SK-N-SH (cell line): Measurements from ENCODE around the gene LSM4. TPM values are rescaled to one million over a fixed set of nuclear protein-coding genes. Genes with fewer than 3 reads are reported as not detected.

Experiments used
- CTCF ChIA-PET: fragments of 300-600, 350-600 bp; formaldehyde crosslinking; extraction: SDS; loops from one replicate; lab custom pipeline; 2021; lab: Yijun Ruan, JAX
- POLR2A ChIA-PET: fragments of 350-600 bp; sonication (Branson Sonifier 250); formaldehyde crosslinking; extraction: SDS; loops from one replicate; lab custom pipeline; 2020; ENCODE audit warnings: antibody characterized with exemption, inconsistent platforms; lab: Yijun Ruan, JAX
- DNase-seq: peaks from one replicate; pipeline ENCODE4 v3.0.0; 2012
- H2AFZ ChIP-seq: fragments of 200-600 bp; sonication (generic); 2 replicates; pipeline ENCODE4 v1.8.1; 2016; ENCODE audit warnings: antibody characterized with exemption, mild to moderate bottlenecking, low read depth
- H3F3A ChIP-seq: fragments of 200-600 bp; sonication (generic); replicated peaks from 2 replicates; pipeline ENCODE3; 2016; ENCODE audit warnings: antibody characterized with exemption, mild to moderate bottlenecking; ENCODE audit not compliant: insufficient read depth
- H3K27ac ChIP-seq, 2 experiments: fragments of 200-500 bp in 1 of 2; fragments of 200-600 bp in 1 of 2; sonication (Bioruptor generic) in 1 of 2; sonication (generic), shearing (Covaris generic) in 1 of 2; 2 replicates each; pipeline versions ENCODE4 v1.5.1 to v1.6.1; 2014 to 2016; ENCODE audit warnings: low read depth in 2 of 2, inconsistent platforms in 1 of 2, low read length in 1 of 2, mild to moderate bottlenecking in 1 of 2, mixed read lengths in 1 of 2
- H3K27me3 ChIP-seq: fragments of 200-600 bp; sonication (generic), shearing (Covaris generic); 2 replicates; pipeline ENCODE4 v1.6.1; 2016; ENCODE audit warnings: mixed run types; ENCODE audit not compliant: insufficient read depth
- H3K36me3 ChIP-seq, 2 experiments: fragments of 200-500 bp in 1 of 2; fragments of 200-600 bp in 1 of 2; sonication (Bioruptor generic) in 1 of 2; sonication (generic) in 1 of 2; replicated peaks in 1 of 2; 2 replicates each; pipeline versions ENCODE3 to v1.5.1; 2014 to 2016; ENCODE audit warnings: low read length in 1 of 2, mild to moderate bottlenecking in 1 of 2; ENCODE audit not compliant: insufficient read depth in 2 of 2, control insufficient read depth in 1 of 2
- H3K4me1 ChIP-seq, 2 experiments: fragments of 200-500 bp in 1 of 2; fragments of 200-600 bp in 1 of 2; sonication (Bioruptor generic) in 1 of 2; sonication (generic), shearing (Covaris generic) in 1 of 2; 2 replicates each; pipeline versions ENCODE4 v1.5.1 to v1.6.1; 2014 to 2016; ENCODE audit warnings: low read depth in 1 of 2, low read length in 1 of 2, mixed run types in 1 of 2; ENCODE audit not compliant: insufficient read depth in 2 of 2, control insufficient read depth in 1 of 2
- H3K4me2 ChIP-seq: fragments of 200-600 bp; sonication (generic), shearing (Covaris generic); 2 replicates; pipeline ENCODE4 v1.6.1; 2017; ENCODE audit warnings: mixed run types
- H3K4me3 ChIP-seq, 2 experiments: fragments of 200-500 bp in 1 of 2; fragments of 200-600 bp in 1 of 2; sonication (Bioruptor generic) in 1 of 2; sonication (generic), shearing (Covaris generic) in 1 of 2; 2 replicates each; pipeline versions ENCODE4 v1.5.1 to v1.8.1; 2014 to 2016; ENCODE audit warnings: low read depth in 2 of 2, inconsistent platforms in 1 of 2, low read length in 1 of 2, mild to moderate bottlenecking in 1 of 2, mixed read lengths in 1 of 2, moderate library complexity in 1 of 2
- H3K79me2 ChIP-seq: fragments of 200-600 bp; sonication (generic); 2 replicates; pipeline ENCODE4 v1.8.1; 2017; ENCODE audit warnings: mild to moderate bottlenecking; ENCODE audit not compliant: insufficient read depth
- H3K9ac ChIP-seq: fragments of 200-600 bp; sonication (generic); 2 replicates; pipeline ENCODE4 v1.6.1; 2017; ENCODE audit warnings: mixed run types
- H3K9me2 ChIP-seq: fragments of 200-600 bp; sonication (generic); 2 replicates; pipeline ENCODE4 v1.6.1; 2017; ENCODE audit warnings: mixed run types
- H3K9me3 ChIP-seq: fragments of 200-600 bp; sonication (generic); 2 replicates; pipeline ENCODE4 v1.6.1; 2017; ENCODE audit warnings: mixed run types, mild to moderate bottlenecking, moderate library complexity
- H4K20me1 ChIP-seq: fragments of 200-600 bp; sonication (generic); 2 replicates; pipeline ENCODE4 v1.6.1; 2017; ENCODE audit warnings: mild to moderate bottlenecking, mixed run types; ENCODE audit not compliant: insufficient read depth
- ELF1 ChIP-seq: IDR thresholded peaks from 2 replicates; pipeline ENCODE4 v1.4.0; 2012
- EZH2phosphoT487 ChIP-seq: fragments of 200-600 bp; sonication (generic); IDR thresholded peaks from 2 replicates; pipeline ENCODE4 v1.6.1; 2017; ENCODE audit warnings: low read depth, mixed run types, mild to moderate bottlenecking, antibody characterized with exemption, moderate library complexity, borderline replicate concordance
- FOXJ3 ChIP-seq: sonication (generic); formaldehyde crosslinking; IDR thresholded peaks from 2 replicates; pipeline ENCODE4 v1.5.1; 2020; ENCODE audit warnings: mild to moderate bottlenecking, missing genetic modification reagents
- GABPA ChIP-seq: IDR thresholded peaks from 2 replicates; pipeline ENCODE4 v1.4.0; 2012; ENCODE audit warnings: low read depth, mild to moderate bottlenecking
- GATA2 ChIP-seq: sonication (generic); formaldehyde crosslinking; IDR thresholded peaks from 2 replicates; pipeline ENCODE4 v1.5.0; 2020; ENCODE audit warnings: mild to moderate bottlenecking, missing genetic modification reagents
- JUND ChIP-seq: IDR thresholded peaks from 2 replicates; pipeline ENCODE4 v1.4.0; 2012
- MEF2A ChIP-seq: IDR thresholded peaks from 2 replicates; pipeline ENCODE4 v1.4.0; 2012; ENCODE audit warnings: low read depth, borderline replicate concordance
- MXI1 ChIP-seq: IDR thresholded peaks from 2 replicates; pipeline ENCODE4 v1.6.1; 2012; ENCODE audit warnings: mild to moderate bottlenecking, low read depth, low read length, improper control_type of control experiment
- NRF1 ChIP-seq: IDR thresholded peaks from 2 replicates; pipeline ENCODE4 v1.6.1; 2012; ENCODE audit warnings: low read depth, mild to moderate bottlenecking, low read length
- RAD21 ChIP-seq: IDR thresholded peaks from 2 replicates; pipeline ENCODE4 v1.6.1; 2012; ENCODE audit warnings: mild to moderate bottlenecking, low read length
- RFX5 ChIP-seq: IDR thresholded peaks from 2 replicates; pipeline ENCODE4 v1.6.1; 2012; ENCODE audit warnings: mild to moderate bottlenecking, improper control_type of control experiment, low read length
- RXRA ChIP-seq: IDR thresholded peaks from 2 replicates; pipeline ENCODE4 v1.4.0; 2012; ENCODE audit warnings: low read depth, mild to moderate bottlenecking, borderline replicate concordance
- SMC3 ChIP-seq: IDR thresholded peaks from 2 replicates; pipeline ENCODE4 v1.6.1; 2012; ENCODE audit warnings: low read depth, low read length, improper control_type of control experiment
- TCF12 ChIP-seq: IDR thresholded peaks from 2 replicates; pipeline ENCODE4 v1.4.0; 2012
- WGBS: methylation state at CpG from one replicate; pipeline ENCODE4 v1.1.6; 2017; ENCODE audit warnings: low lambda C conversion rate; 5-methylcytosine and 5-hydroxymethylcytosine counted together
- polyA plus RNA-seq, 3 experiments: library from polyadenylated mRNA; depleted of rRNA; stranded (reverse); fragments of >200 nt; gene quantifications; 2 replicates each; pipeline ENCODE4 v1.2.3, GENCODE V29; 2012
- TF ChIP-seq, protein P1 (sequence below): IDR thresholded peaks from 2 replicates; pipeline ENCODE4 v1.4.0; 2012; ENCODE audit warnings: low read depth, borderline replicate concordance
- TF ChIP-seq, protein P2 (sequence below): fragments of 150-350 bp; IDR thresholded peaks from 2 replicates; pipeline ENCODE4 v1.6.1; 2017; ENCODE audit warnings: antibody characterized with exemption, low read length, low read depth, borderline replicate concordance
- TF ChIP-seq, protein P3 (sequence below): IDR thresholded peaks from 2 replicates; pipeline ENCODE4 v1.4.0; 2012; ENCODE audit warnings: low read depth

The LSM4 gene
- polyA plus RNA-seq, 1 of the 3 experiments (the other 2 are of a cell fraction) = 277 TPM

DNA sequence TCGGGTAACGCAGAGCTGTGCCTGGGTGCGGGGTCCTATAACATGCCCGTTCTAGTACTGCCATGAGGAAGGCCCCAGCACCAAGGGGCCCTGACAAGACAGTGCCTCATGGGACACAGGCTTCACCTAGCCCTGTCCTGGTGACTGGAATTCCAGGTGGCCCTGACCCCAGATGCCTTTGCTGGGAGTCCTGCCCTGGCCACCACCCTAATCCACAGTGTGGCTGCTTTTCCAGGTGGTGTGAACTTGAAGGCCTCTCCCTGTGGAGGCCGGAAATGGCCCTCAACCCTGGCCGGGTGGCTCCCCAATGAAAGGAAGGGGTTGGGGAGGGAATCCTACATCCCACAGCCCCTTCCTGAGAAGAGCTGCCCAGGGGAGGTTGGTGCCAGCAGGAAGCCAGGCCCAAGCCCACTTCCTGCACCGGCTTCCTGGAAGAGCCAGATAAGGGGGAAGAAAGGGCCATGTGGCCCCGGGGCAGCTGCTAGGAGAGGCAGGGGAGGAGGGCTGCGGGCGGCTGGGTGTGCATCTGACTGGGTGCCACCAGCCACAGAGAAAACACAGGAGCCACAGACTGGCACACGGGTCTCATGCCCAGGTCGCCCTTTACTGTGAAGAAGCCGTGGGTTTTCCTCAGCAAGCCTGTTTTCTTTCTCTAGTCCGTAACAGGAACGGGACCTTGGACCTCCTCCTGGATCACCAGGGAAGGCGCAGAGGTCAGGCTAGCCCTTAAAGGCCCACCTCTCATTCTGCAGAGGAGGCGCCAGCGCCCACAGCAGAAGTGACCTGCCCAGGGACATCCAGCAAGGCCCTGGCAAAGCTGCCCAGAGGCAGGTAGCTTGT lies 4.7 kb downstream of the LSM4 start:
- DNase-seq = peak; percentile 85
- CTCF ChIA-PET = interaction anchor here (0.9 to 9.7 kb wide), 5 partner anchors 13 to 66 kb away, joined by 3 to 103 read pairs (median 5); partner anchors contain the start of gene JUND
- WGBS = 66% methylated on average over 6 of the region's 18 CpGs
- Histone ChIP-seq H3K9me3 (no peaks in the 10 kb centered on the region), H3K4me1 (peaks cover 9 to 24% of the 10 kb centered on the region in 2 experiments; a peak in 3 of 4 replicates), H3F3A (peaks cover 11% of the 10 kb centered on the region), H3K27me3 (no peaks in the 10 kb centered on the region), H3K27ac (peak overlapping the region in 1 of 2 experiments; percentile 82; a peak in 2 of 4 replicates), H3K9me2 (no peaks in the 10 kb centered on the region), H3K36me3 (peaks cover 0 to 10% of the 10 kb centered on the region in 2 experiments), H3K4me3 (no peak overlapping the region), H2AFZ (no peak overlapping the region), H3K79me2 (peaks cover 55% of the 10 kb centered on the region), H4K20me1 (no peaks in the 10 kb centered on the region), H3K4me2 (no peak overlapping the region), H3K9ac (no peak overlapping the region)
- POLR2A ChIA-PET = interaction anchor here (0.7 to 4.0 kb wide), 5 partner anchors 10 to 43 kb away, joined by 3 to 31 read pairs (median 3); partner anchors contain the start of gene JUND
- no peak for TF ChIP-seq MXI1
- TF ChIP-seq GATA2 (CRISPR knock-in tag) = 0 out of 2 replicates have a peak, but pooled peaks have one; percentile 40
- 0 out of 2 replicates have a peak, but pooled peaks have one; percentile 45 for TF ChIP-seq FOXJ3 (CRISPR knock-in tag)

DNA sequence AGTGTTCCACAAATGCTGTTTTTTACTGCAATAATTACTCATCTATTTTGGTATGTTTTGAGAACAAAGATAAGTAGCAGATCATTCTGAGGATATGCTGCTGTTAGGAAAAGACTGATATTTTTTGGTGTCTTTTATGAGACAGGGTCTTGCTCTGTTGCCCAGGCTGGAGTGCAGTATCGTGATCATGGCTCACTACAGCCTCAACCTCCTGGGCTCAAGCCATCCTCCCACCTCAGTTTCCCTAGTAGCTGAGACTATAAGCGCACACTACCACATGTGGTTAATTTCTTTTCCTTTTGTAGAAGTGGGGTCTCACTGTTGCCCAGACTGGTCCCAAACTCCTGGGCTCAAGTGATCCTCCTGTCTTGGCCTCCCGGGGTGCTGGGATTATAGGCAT lies 9.5 kb downstream of the LSM4 start:
- Histone ChIP-seq H3K4me3 (no peak overlapping the region), H3K36me3 (peaks cover 10 to 29% of the 10 kb centered on the region in 2 experiments), H3K4me2 (no peak overlapping the region), H3K9me2 (no peaks in the 10 kb centered on the region), H4K20me1 (no peaks in the 10 kb centered on the region), H3K9ac (no peak overlapping the region), H3K9me3 (no peaks in the 10 kb centered on the region), H3K27me3 (no peaks in the 10 kb centered on the region), H2AFZ (no peak overlapping the region), H3K27ac (no peak overlapping the region), H3K79me2 (peaks cover 11% of the 10 kb centered on the region; the same call in 1 of the 2 replicates), H3K4me1 (peaks cover 0 to 7% of the 10 kb centered on the region in 2 experiments; a peak in 1 of 4 replicates), H3F3A (peaks cover 6% of the 10 kb centered on the region)
- TF ChIP-seq NRF1 (no peak), MEF2A (no peak), RXRA (no peak), GATA2 (CRISPR knock-in tag) (no peak), ELF1 (no peak), GABPA (no peak), TCF12 (no peak), RAD21 (no peak), EZH2phosphoT487 (no peak), JUND (no peak), SMC3 (no peak), RFX5 (no peak)
- TF ChIP-seq, protein P1, sequence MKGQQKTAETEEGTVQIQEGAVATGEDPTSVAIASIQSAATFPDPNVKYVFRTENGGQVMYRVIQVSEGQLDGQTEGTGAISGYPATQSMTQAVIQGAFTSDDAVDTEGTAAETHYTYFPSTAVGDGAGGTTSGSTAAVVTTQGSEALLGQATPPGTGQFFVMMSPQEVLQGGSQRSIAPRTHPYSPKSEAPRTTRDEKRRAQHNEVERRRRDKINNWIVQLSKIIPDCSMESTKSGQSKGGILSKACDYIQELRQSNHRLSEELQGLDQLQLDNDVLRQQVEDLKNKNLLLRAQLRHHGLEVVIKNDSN = no peak
- TF ChIP-seq, protein P2, sequence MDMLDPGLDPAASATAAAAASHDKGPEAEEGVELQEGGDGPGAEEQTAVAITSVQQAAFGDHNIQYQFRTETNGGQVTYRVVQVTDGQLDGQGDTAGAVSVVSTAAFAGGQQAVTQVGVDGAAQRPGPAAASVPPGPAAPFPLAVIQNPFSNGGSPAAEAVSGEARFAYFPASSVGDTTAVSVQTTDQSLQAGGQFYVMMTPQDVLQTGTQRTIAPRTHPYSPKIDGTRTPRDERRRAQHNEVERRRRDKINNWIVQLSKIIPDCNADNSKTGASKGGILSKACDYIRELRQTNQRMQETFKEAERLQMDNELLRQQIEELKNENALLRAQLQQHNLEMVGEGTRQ = no peak
- TF ChIP-seq, protein P3, sequence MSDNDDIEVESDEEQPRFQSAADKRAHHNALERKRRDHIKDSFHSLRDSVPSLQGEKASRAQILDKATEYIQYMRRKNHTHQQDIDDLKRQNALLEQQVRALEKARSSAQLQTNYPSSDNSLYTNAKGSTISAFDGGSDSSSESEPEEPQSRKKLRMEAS = no peak
- ChIA-PET POLR2A (no interaction called here), CTCF (interaction anchor here (1.5 to 9.7 kb wide), 2 partner anchors 9 to 33 kb away, joined by 6 to 103 read pairs; partner anchors contain the start of genes JUND and LSM4)
- DNase-seq = no peak
- 87% methylated on average over 2 of the region's 3 CpGs for WGBS
